ENCODE measurements around the gene MYO19. TPM values are rescaled to one million over a fixed set of nuclear protein-coding genes. Genes with fewer than 3 reads are reported as not detected.

The MYO19 gene
- total and polyA plus RNA-seq, 2 of the 8 experiments (the other 6 are each of a cell fraction or from before 2014, with no cell fraction given), result 126 to 163 TPM

DNA sequence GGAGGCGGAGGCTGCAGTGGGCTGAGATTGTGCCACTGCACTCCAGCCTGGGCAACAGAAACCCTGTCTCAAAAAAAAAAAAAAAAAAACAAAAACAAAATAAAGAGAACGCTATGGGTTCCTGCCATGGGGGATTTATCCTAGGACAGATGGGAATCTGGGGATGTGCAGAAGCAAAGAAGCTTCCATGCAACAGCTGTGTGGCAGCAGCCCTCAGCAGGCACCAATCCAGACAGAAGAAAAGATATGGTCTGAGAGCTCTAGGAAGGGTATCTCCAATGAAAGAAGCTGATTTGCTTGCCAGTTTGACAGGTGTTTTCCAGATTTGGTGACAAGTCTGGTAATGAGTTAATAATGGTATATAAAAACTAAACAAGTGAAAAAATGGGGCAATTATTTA is 11.6 kb downstream of the MYO19 start (continued):
- TF ChIP-seq, protein P1, sequence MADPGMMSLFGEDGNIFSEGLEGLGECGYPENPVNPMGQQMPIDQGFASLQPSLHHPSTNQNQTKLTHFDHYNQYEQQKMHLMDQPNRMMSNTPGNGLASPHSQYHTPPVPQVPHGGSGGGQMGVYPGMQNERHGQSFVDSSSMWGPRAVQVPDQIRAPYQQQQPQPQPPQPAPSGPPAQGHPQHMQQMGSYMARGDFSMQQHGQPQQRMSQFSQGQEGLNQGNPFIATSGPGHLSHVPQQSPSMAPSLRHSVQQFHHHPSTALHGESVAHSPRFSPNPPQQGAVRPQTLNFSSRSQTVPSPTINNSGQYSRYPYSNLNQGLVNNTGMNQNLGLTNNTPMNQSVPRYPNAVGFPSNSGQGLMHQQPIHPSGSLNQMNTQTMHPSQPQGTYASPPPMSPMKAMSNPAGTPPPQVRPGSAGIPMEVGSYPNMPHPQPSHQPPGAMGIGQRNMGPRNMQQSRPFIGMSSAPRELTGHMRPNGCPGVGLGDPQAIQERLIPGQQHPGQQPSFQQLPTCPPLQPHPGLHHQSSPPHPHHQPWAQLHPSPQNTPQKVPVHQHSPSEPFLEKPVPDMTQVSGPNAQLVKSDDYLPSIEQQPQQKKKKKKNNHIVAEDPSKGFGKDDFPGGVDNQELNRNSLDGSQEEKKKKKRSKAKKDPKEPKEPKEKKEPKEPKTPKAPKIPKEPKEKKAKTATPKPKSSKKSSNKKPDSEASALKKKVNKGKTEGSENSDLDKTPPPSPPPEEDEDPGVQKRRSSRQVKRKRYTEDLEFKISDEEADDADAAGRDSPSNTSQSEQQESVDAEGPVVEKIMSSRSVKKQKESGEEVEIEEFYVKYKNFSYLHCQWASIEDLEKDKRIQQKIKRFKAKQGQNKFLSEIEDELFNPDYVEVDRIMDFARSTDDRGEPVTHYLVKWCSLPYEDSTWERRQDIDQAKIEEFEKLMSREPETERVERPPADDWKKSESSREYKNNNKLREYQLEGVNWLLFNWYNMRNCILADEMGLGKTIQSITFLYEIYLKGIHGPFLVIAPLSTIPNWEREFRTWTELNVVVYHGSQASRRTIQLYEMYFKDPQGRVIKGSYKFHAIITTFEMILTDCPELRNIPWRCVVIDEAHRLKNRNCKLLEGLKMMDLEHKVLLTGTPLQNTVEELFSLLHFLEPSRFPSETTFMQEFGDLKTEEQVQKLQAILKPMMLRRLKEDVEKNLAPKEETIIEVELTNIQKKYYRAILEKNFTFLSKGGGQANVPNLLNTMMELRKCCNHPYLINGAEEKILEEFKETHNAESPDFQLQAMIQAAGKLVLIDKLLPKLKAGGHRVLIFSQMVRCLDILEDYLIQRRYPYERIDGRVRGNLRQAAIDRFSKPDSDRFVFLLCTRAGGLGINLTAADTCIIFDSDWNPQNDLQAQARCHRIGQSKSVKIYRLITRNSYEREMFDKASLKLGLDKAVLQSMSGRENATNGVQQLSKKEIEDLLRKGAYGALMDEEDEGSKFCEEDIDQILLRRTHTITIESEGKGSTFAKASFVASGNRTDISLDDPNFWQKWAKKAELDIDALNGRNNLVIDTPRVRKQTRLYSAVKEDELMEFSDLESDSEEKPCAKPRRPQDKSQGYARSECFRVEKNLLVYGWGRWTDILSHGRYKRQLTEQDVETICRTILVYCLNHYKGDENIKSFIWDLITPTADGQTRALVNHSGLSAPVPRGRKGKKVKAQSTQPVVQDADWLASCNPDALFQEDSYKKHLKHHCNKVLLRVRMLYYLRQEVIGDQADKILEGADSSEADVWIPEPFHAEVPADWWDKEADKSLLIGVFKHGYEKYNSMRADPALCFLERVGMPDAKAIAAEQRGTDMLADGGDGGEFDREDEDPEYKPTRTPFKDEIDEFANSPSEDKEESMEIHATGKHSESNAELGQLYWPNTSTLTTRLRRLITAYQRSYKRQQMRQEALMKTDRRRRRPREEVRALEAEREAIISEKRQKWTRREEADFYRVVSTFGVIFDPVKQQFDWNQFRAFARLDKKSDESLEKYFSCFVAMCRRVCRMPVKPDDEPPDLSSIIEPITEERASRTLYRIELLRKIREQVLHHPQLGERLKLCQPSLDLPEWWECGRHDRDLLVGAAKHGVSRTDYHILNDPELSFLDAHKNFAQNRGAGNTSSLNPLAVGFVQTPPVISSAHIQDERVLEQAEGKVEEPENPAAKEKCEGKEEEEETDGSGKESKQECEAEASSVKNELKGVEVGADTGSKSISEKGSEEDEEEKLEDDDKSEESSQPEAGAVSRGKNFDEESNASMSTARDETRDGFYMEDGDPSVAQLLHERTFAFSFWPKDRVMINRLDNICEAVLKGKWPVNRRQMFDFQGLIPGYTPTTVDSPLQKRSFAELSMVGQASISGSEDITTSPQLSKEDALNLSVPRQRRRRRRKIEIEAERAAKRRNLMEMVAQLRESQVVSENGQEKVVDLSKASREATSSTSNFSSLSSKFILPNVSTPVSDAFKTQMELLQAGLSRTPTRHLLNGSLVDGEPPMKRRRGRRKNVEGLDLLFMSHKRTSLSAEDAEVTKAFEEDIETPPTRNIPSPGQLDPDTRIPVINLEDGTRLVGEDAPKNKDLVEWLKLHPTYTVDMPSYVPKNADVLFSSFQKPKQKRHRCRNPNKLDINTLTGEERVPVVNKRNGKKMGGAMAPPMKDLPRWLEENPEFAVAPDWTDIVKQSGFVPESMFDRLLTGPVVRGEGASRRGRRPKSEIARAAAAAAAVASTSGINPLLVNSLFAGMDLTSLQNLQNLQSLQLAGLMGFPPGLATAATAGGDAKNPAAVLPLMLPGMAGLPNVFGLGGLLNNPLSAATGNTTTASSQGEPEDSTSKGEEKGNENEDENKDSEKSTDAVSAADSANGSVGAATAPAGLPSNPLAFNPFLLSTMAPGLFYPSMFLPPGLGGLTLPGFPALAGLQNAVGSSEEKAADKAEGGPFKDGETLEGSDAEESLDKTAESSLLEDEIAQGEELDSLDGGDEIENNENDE (IDR thresholded peaks at IDR 0.05; ENCODE audit: insufficient replicate concordance, low read length), result no peak

Data from H1 (cell line).